HUES48 (cell line): ENCODE results near the gene NTM.
"Not testable (repeated sequence)": the region's sequence is repeated elsewhere in the genome, so short reads cannot be mapped to it uniquely, and the experiment has no call there.

Source experiments
- H3K27ac ChIP-seq: one replicate; pipeline ENCODE4 v1.7.0; 2013; ENCODE audit warnings: low read depth, low read length, inconsistent platforms
- H3K27me3 ChIP-seq: 2 replicates; pipeline ENCODE4 v1.6.1; 2013; ENCODE audit warnings: mild to moderate bottlenecking, low read length; ENCODE audit not compliant: control insufficient read depth, insufficient read depth
- H3K36me3 ChIP-seq: 2 replicates; pipeline ENCODE4 v1.6.1; 2013; ENCODE audit warnings: low read length; ENCODE audit not compliant: control insufficient read depth, insufficient read depth
- H3K4me1 ChIP-seq: 2 replicates; pipeline ENCODE4 v1.6.1; 2013; ENCODE audit warnings: mild to moderate bottlenecking, low read length; ENCODE audit not compliant: control insufficient read depth, insufficient read depth
- H3K4me3 ChIP-seq: 2 replicates; pipeline ENCODE4 v1.5.1; 2013; ENCODE audit warnings: mild to moderate bottlenecking, low read depth, low read length
- H3K9ac ChIP-seq: 2 replicates; pipeline ENCODE4 v1.6.1; 2013; ENCODE audit warnings: mild to moderate bottlenecking, low read depth, low read length, moderate library complexity
- H3K9me3 ChIP-seq: 2 replicates; pipeline ENCODE4 v1.6.1; 2013; ENCODE audit warnings: low read length; ENCODE audit not compliant: control insufficient read depth, insufficient read depth

NTM gene

GRCh38 chr11:132349811-132350733 is 979.7 kb downstream of the NTM start:
- Histone ChIP-seq H3K4me1 (peaks cover 13% of the 10 kb centered on the region), H3K9ac (no peak overlapping the region), H3K9me3 (no peaks in the 10 kb centered on the region), H3K36me3 (no peaks in the 10 kb centered on the region), H3K27me3 (no peaks in the 10 kb centered on the region), H3K4me3 (no peak overlapping the region), H3K27ac (no peak overlapping the region)

- H3K4me1 ChIP-seq, result peaks cover 13% of the 10 kb centered on the region
- no peak overlapping the region for H3K9ac ChIP-seq
- no peaks in the 10 kb centered on the region for H3K9me3 ChIP-seq
- H3K36me3 ChIP-seq, result no peaks in the 10 kb centered on the region
- no peak overlapping the region for H3K4me3 ChIP-seq
- no peak overlapping the region for H3K27ac ChIP-seq
- H3K27me3 ChIP-seq, result no peaks in the 10 kb centered on the region
Observed at GRCh38 chr11:132351050-132351449, 980.6 kb downstream of the NTM start.

DNA sequence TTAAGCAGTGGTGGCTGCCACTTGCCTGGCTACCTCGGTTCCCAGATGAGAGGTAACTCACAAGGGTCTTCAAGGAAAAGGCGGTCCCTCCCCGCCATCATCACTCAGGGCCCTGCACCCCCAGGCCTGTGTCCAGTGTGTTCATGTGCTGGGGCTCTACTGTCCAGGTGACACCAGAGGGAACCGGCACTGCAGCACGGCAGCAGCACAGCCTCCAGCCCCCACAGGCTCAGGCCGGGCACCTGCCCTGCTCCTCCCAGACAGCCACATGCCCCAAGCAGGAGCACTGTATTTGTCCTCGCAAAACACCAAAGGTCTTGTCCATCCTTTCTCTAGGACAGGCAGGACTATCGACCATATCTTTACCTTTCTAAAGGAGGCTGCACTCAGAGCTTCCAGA is 982.1 kb downstream of the NTM start:
- Histone ChIP-seq H3K4me3 (no peak overlapping the region), H3K9ac (no peak overlapping the region), H3K36me3 (no peaks in the 10 kb centered on the region), H3K27me3 (no peaks in the 10 kb centered on the region), H3K9me3 (no peaks in the 10 kb centered on the region), H3K27ac (no peak overlapping the region), H3K4me1 (peaks cover 2% of the 10 kb centered on the region)

GRCh38 chr11:132353255-132353654 is 982.8 kb downstream of the NTM start:
- H3K9me3 ChIP-seq, result no peaks in the 10 kb centered on the region
- no peak overlapping the region for H3K4me3 ChIP-seq
- no peak overlapping the region for H3K9ac ChIP-seq
- no peaks in the 10 kb centered on the region for H3K27me3 ChIP-seq
- H3K36me3 ChIP-seq, result no peaks in the 10 kb centered on the region
- H3K4me1 ChIP-seq, result no peaks in the 10 kb centered on the region
- no peak overlapping the region for H3K27ac ChIP-seq

DNA sequence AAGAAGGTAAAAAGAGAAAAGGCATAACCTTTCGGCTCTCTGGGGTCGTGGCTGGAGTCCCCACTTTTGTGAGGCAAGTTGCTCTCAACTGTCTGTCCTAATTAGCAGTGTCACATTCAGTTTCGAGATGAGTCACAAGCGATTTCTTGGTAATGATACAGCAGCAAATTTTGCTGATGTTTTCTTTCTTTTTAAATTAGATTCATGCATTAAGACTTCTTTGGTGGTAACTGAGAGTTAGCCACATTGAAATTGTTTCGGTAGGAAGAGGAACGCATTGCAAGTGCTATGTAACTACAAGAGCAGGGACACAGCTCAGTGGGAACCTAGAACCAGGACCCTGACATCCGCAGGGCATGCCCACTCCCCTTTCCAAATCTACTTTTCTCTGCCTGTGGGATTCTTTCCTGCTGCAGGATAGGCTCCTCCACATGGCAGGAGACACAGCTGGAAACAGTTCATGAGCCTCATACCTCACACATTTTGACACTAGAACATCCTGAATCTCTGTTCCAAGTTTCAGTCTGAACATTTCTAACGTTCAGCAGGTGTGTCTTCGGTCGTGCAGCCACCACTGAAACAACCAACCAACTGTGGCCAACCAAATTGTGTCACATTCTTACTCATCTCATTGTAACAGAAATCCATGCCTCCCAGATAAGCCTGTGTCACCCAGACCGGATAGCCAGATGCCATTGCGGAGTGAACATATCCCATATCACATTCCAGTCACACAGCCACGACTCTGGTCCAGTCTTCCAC is 987.6 kb downstream of the NTM start:
- Histone ChIP-seq H3K27me3 (no peaks in the 10 kb centered on the region; the same call in 1 of the 2 replicates), H3K36me3 (no peaks in the 10 kb centered on the region), H3K9ac (no peak overlapping the region), H3K4me3 (no peak overlapping the region), H3K9me3 (no peaks in the 10 kb centered on the region), H3K27ac (no peak overlapping the region), H3K4me1 (no peaks in the 10 kb centered on the region)

DNA sequence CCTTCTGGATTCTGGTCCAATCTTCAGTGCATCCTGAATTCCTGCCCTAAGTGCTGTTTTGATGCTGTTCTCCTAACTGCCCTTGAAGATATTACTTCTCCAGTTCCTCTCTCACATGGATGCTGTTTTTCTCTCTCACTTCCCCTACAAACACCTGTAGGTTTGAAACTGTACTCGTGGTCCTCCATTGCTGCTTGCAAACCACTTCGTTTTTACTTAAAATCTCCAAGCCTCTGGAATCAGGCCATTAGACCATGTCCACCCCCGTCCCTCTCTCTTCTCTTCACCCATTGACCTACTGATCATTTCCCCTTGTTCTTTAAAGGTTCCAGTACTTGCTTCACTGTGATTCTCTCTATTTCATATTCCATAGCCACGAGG is 988.1 kb downstream of the NTM start:
- no peak overlapping the region for H3K4me3 ChIP-seq

DNA sequence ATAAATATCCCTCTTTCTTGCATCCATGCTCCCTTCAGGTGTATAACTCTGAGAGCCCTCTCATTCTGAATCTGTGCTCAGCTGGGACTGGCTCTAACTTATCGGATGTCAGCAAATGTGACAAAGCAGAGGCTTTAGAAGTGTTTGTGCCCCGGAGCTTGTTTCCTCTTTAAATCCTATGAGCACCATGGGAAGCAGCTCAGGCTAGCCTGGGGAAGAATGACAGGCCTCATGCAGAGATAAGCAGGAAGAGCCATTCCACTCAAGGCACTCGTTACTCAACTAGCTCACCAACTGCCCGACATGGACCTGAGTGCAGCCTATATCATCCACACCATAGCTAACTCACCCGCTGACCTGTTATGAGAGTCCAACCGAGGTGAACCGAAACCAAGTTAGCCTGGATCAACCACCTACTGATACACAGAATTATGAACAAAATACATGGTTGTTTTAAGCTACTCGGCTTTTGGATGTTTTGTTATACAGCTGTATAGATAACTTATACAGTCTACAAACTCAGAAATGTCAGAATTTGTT is 990.7 kb downstream of the NTM start:
- Histone ChIP-seq H3K9me3 (no peaks in the 10 kb centered on the region), H3K27ac (no peak overlapping the region), H3K27me3 (no peaks in the 10 kb centered on the region; the same call in 1 of the 2 replicates), H3K4me1 (no peaks in the 10 kb centered on the region), H3K36me3 (no peaks in the 10 kb centered on the region), H3K4me3 (no peak overlapping the region), H3K9ac (no peak overlapping the region)

More for the DNA sequence above, 988.1 kb downstream of the NTM start:
- no peaks in the 10 kb centered on the region for H3K9me3 ChIP-seq
- H3K27me3 ChIP-seq, result no peaks in the 10 kb centered on the region; the same call in 1 of the 2 replicates
- no peak overlapping the region for H3K9ac ChIP-seq
- no peaks in the 10 kb centered on the region for H3K4me1 ChIP-seq
- H3K27ac ChIP-seq, result no peak overlapping the region
- H3K36me3 ChIP-seq, result no peaks in the 10 kb centered on the region

DNA sequence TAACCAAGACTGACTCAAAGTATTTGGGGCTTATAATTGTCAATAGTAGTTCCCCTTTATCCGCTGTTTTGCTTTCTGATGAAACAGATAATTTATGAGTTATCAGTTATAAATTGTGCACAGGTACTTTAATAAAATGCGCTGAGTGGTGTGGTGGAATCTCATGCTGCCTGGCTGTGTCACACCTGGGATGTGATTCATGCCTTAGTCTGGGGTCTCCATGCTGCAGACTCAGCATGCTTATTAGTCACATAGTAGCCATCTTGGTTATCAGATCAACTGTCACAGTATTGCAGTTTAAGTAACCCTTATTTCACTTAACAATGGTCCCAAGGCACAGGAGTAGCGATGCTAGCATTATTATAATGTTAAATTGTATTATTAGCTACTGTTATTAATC is 995.2 kb downstream of the NTM start:
- no peaks in the 10 kb centered on the region for H3K27me3 ChIP-seq
- no peak overlapping the region for H3K9ac ChIP-seq
- H3K36me3 ChIP-seq, result no peaks in the 10 kb centered on the region
- no peaks in the 10 kb centered on the region for H3K4me1 ChIP-seq
- H3K4me3 ChIP-seq, result no peak overlapping the region
- no peak overlapping the region for H3K27ac ChIP-seq
- no peaks in the 10 kb centered on the region for H3K9me3 ChIP-seq

GRCh38 chr11:132367293-132367692 is 996.9 kb downstream of the NTM start:
- Histone ChIP-seq H3K9me3 (no peaks in the 10 kb centered on the region), H3K36me3 (no peaks in the 10 kb centered on the region), H3K9ac (no peak overlapping the region), H3K27me3 (no peaks in the 10 kb centered on the region), H3K4me3 (no peak overlapping the region), H3K27ac (no peak overlapping the region), H3K4me1 (no peaks in the 10 kb centered on the region)

- H3K27me3 ChIP-seq, H3K4me1 ChIP-seq, H3K27ac ChIP-seq, H3K36me3 ChIP-seq, H3K9ac ChIP-seq, H3K4me3 ChIP-seq, H3K9me3 ChIP-seq: not testable (repeated sequence)
Observed at GRCh38 chr11:132370114-132370513, 999.7 kb downstream of the NTM start.
